H9 (cell line): Measurements from ENCODE around the gene PDF. TPM values are rescaled to one million over a fixed set of nuclear protein-coding genes. Genes with fewer than 3 reads are reported as not detected.

ENCODE experiments used
- DNase-seq: peaks from one replicate; pipeline ENCODE4 v3.0.0-alpha.2; 2017
- H2AFZ ChIP-seq: one replicate; pipeline ENCODE4 v1.6.1; 2013; ENCODE audit warnings: mild to moderate bottlenecking, low read length, control low read depth, moderate library complexity
- H2AK5ac ChIP-seq: 2 replicates; pipeline ENCODE4 v1.6.1; 2013; ENCODE audit warnings: low read length, control low read depth, mixed read lengths; ENCODE audit not compliant: insufficient read length
- H2BK120ac ChIP-seq: one replicate; pipeline ENCODE4 v1.6.1; 2013; ENCODE audit warnings: low read depth, mild to moderate bottlenecking, low read length, control low read depth, inconsistent platforms; ENCODE audit not compliant: poor library complexity, severe bottlenecking
- H2BK12ac ChIP-seq: 2 replicates; pipeline ENCODE4 v1.6.1; 2013; ENCODE audit warnings: low read length, control low read depth, mixed read lengths, low read depth; ENCODE audit not compliant: insufficient read length
- H2BK15ac ChIP-seq: 2 replicates; pipeline ENCODE4 v1.6.1; 2013; ENCODE audit warnings: low read depth, low read length, control low read depth
- H2BK20ac ChIP-seq: one replicate; pipeline ENCODE4 v1.6.1; 2013; ENCODE audit warnings: low read depth, mild to moderate bottlenecking, low read length, control low read depth, inconsistent platforms; ENCODE audit not compliant: poor library complexity, severe bottlenecking
- H2BK5ac ChIP-seq: 2 replicates; pipeline ENCODE4 v1.6.1; 2013; ENCODE audit warnings: low read length, control low read depth, mixed read lengths; ENCODE audit not compliant: insufficient read length
- H3K14ac ChIP-seq: 2 replicates; pipeline ENCODE4 v1.6.1; 2013; ENCODE audit warnings: low read length, control low read depth; ENCODE audit not compliant: insufficient read depth
- H3K18ac ChIP-seq: 2 replicates; pipeline ENCODE4 v1.6.1; 2013; ENCODE audit warnings: low read depth, mild to moderate bottlenecking, mixed read lengths, low read length, control low read depth; ENCODE audit not compliant: insufficient read length
- H3K23ac ChIP-seq: 2 replicates; pipeline ENCODE4 v1.6.1; 2013; ENCODE audit warnings: low read length, control low read depth, mixed read lengths, low read depth; ENCODE audit not compliant: insufficient read length
- H3K23me2 ChIP-seq: 2 replicates; pipeline ENCODE4 v1.6.1; 2013; ENCODE audit warnings: low read depth, mild to moderate bottlenecking, mixed read lengths, low read length, control low read depth; ENCODE audit not compliant: insufficient read length, poor library complexity, severe bottlenecking
- H3K27ac ChIP-seq: 2 replicates; pipeline ENCODE4 v1.5.1; 2013; ENCODE audit warnings: low read length, control low read depth, mixed read lengths, low read depth; ENCODE audit not compliant: insufficient read length
- H3K27me3 ChIP-seq: 2 replicates; pipeline ENCODE4 v1.6.1; 2013; ENCODE audit warnings: low read length, control low read depth, inconsistent platforms; ENCODE audit not compliant: insufficient read depth
- H3K4ac ChIP-seq: 2 replicates; pipeline ENCODE4 v1.6.1; 2013; ENCODE audit warnings: low read depth, mild to moderate bottlenecking, control low read depth, inconsistent platforms, low read length, moderate library complexity
- H3K4me1 ChIP-seq: 2 replicates; pipeline ENCODE4 v1.6.1; 2013; ENCODE audit warnings: low read length, control low read depth, inconsistent platforms; ENCODE audit not compliant: insufficient read depth
- H3K4me2 ChIP-seq: 2 replicates; pipeline ENCODE4 v1.6.1; 2013; ENCODE audit warnings: low read length, control low read depth, mixed read lengths; ENCODE audit not compliant: insufficient read length, insufficient read depth
- H3K56ac ChIP-seq: 2 replicates; pipeline ENCODE4 v1.6.1; 2013; ENCODE audit warnings: low read depth, mild to moderate bottlenecking, mixed read lengths, low read length, control low read depth; ENCODE audit not compliant: insufficient read length
- H3K79me1 ChIP-seq: 2 replicates; pipeline ENCODE4 v1.6.1; 2013; ENCODE audit warnings: low read depth, mild to moderate bottlenecking, moderate library complexity, low read length, control low read depth, inconsistent platforms; ENCODE audit not compliant: insufficient read depth, poor library complexity, severe bottlenecking
- H3K79me2 ChIP-seq: 2 replicates; pipeline ENCODE4 v1.6.1; 2013; ENCODE audit warnings: low read length, control low read depth, inconsistent platforms; ENCODE audit not compliant: insufficient read depth
- H3K9ac ChIP-seq: 2 replicates; pipeline ENCODE4 v1.6.1; 2013; ENCODE audit warnings: low read length, control low read depth, mixed read lengths; ENCODE audit not compliant: insufficient read length; ENCODE audit errors: extremely low read depth
- H3K9me3 ChIP-seq: one replicate; pipeline ENCODE4 v1.6.1; 2013; ENCODE audit warnings: low read depth, low read length, inconsistent platforms; ENCODE audit not compliant: control insufficient read depth
- H3T11ph ChIP-seq: one replicate; pipeline ENCODE4 v1.6.1; 2013; ENCODE audit warnings: mild to moderate bottlenecking, low read length, control low read depth, inconsistent platforms
- H4K20me1 ChIP-seq: one replicate; pipeline ENCODE4 v1.6.1; 2013; ENCODE audit not compliant: control insufficient read depth, insufficient read length, insufficient read depth
- H4K5ac ChIP-seq: 2 replicates; pipeline ENCODE4 v1.6.1; 2013; ENCODE audit warnings: low read depth, mild to moderate bottlenecking, mixed read lengths, low read length, control low read depth; ENCODE audit not compliant: insufficient read length
- H4K8ac ChIP-seq: replicated peaks from 2 replicates; pipeline ENCODE4 v1.6.1; 2013; ENCODE audit warnings: low read length, control low read depth, mixed read lengths, low read depth; ENCODE audit not compliant: insufficient read length
- H4K91ac ChIP-seq: 2 replicates; pipeline ENCODE4 v1.6.1; 2013; ENCODE audit warnings: low read depth, mild to moderate bottlenecking, moderate library complexity, mixed read lengths, low read length, control low read depth; ENCODE audit not compliant: insufficient read length
- H3K27ac Mint-ChIP-seq, 3 experiments: 2 replicates in 2 of 3; 3 replicates in 1 of 3; pipeline ENCODE4 v1.8.0; 2020 to 2021; ENCODE audit warnings: mixed read lengths in 3 of 3, mild to moderate bottlenecking in 1 of 3, moderate library complexity in 1 of 3
- H3K27me3 Mint-ChIP-seq: 2 replicates; pipeline ENCODE4 v1.8.0; 2021; ENCODE audit warnings: low read depth, mild to moderate bottlenecking, moderate library complexity, mixed read lengths
- H3K36me3 Mint-ChIP-seq, 3 experiments: 2 replicates in 2 of 3; 3 replicates in 1 of 3; pipeline ENCODE4 v1.8.0; 2020 to 2021; ENCODE audit warnings: low read depth in 3 of 3, mixed read lengths in 3 of 3; ENCODE audit not compliant: insufficient read depth in 1 of 3
- H3K4me1 Mint-ChIP-seq, 2 experiments: 2 replicates each; pipeline ENCODE4 v1.8.0; 2020; ENCODE audit warnings: mixed read lengths in 2 of 2
- H3K4me3 Mint-ChIP-seq, 2 experiments: 2 replicates in 1 of 2; 3 replicates in 1 of 2; pipeline ENCODE4 v1.8.0; 2020 to 2021; ENCODE audit warnings: mild to moderate bottlenecking in 2 of 2, mixed read lengths in 2 of 2, moderate library complexity in 1 of 2
- H3K9me3 Mint-ChIP-seq, 2 experiments: 2 replicates in 1 of 2; 3 replicates in 1 of 2; pipeline ENCODE4 v1.8.0; 2020; ENCODE audit warnings: mild to moderate bottlenecking in 2 of 2, mixed read lengths in 2 of 2, moderate library complexity in 1 of 2
- WGBS: extraction: QIAGEN DNeasy Blood & Tissue Kit; methylation state at CpG from one replicate; pipeline ENCODE4 v1.1.7; 2013; ENCODE audit warnings: missing lambda C conversion rate, low lambda C conversion rate, mixed read lengths; ENCODE audit not compliant: insufficient read length; ENCODE audit errors: extremely low coverage; 5-methylcytosine and 5-hydroxymethylcytosine counted together
- total RNA-seq: library from RNA; stranded (reverse); gene quantifications from 2 replicates; pipeline ENCODE4 v1.2.1, GENCODE V29; 2021
- TF ChIP-seq, protein P1 (sequence below): fragments of 200-600 bp; sonication (generic); conservative IDR thresholded peaks from 3 replicates; pipeline ENCODE4 v1.8.0; 2021; ENCODE audit warnings: antibody characterized with exemption, mild to moderate bottlenecking

PDF gene
- total RNA-seq, 1 experiment from 2014 or later = 36.4 TPM

DNA sequence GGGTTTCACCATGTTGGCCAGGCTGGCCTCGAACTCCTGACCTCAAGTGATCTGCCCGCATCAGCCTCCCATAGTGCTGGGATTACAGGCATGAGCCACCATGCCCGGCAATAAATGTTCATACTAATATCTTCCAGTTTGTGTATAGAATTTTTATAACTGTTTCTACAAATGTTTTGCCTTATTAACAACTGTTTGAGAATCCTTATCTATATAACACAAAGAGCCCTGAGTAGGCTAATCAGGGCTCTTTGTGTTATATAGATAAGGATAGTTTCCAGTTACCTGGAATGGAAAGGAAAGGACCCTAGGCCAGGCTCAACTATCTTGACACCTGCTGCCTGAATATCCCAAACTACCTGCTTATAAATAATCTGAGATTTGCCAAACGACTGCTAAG, 38.5 kb upstream of the PDF start:
- TF ChIP-seq, protein P1, sequence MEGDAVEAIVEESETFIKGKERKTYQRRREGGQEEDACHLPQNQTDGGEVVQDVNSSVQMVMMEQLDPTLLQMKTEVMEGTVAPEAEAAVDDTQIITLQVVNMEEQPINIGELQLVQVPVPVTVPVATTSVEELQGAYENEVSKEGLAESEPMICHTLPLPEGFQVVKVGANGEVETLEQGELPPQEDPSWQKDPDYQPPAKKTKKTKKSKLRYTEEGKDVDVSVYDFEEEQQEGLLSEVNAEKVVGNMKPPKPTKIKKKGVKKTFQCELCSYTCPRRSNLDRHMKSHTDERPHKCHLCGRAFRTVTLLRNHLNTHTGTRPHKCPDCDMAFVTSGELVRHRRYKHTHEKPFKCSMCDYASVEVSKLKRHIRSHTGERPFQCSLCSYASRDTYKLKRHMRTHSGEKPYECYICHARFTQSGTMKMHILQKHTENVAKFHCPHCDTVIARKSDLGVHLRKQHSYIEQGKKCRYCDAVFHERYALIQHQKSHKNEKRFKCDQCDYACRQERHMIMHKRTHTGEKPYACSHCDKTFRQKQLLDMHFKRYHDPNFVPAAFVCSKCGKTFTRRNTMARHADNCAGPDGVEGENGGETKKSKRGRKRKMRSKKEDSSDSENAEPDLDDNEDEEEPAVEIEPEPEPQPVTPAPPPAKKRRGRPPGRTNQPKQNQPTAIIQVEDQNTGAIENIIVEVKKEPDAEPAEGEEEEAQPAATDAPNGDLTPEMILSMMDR = no peak
- peaks cover 3% of the 10 kb centered on the region for H3K79me1 ChIP-seq
- no peak overlapping the region for H3K4ac ChIP-seq
- H3K18ac ChIP-seq = no peak overlapping the region
- H2BK120ac ChIP-seq = no peak overlapping the region
- no peaks in the 10 kb centered on the region for H4K20me1 ChIP-seq
- H2BK20ac ChIP-seq = no peak overlapping the region
- no peak overlapping the region for H3K9ac ChIP-seq
- no peaks in the 10 kb centered on the region for H3K9me3 ChIP-seq
- Mint-ChIP-seq H3K4me3 (no peak overlapping the region), H3K4me1 (no peaks in the 10 kb centered on the region), H3K27me3 (no peaks in the 10 kb centered on the region), H3K9me3 (no peaks in the 10 kb centered on the region), H3K27ac (no peak overlapping the region), H3K36me3 (peaks cover 32 to 80% (median 70%) of the 10 kb centered on the region in 3 experiments; a peak in 6 of 7 replicates)
- no peak overlapping the region for H4K91ac ChIP-seq
- H2BK5ac ChIP-seq = no peak overlapping the region
- no peak overlapping the region for H2BK15ac ChIP-seq
- H4K5ac ChIP-seq = no peak overlapping the region
- no peak overlapping the region for H2AFZ ChIP-seq
- no peak overlapping the region for H3K23ac ChIP-seq
- no peak overlapping the region for H3K14ac ChIP-seq
- DNase-seq = no peak
- H3K4me2 ChIP-seq = no peak overlapping the region
- H3K23me2 ChIP-seq = no peaks in the 10 kb centered on the region
- no peak overlapping the region for H3T11ph ChIP-seq
- WGBS = no CpG with 5 or more reads among the region's 4 CpGs
- H3K56ac ChIP-seq = no peak overlapping the region
- no peaks in the 10 kb centered on the region for H3K4me1 ChIP-seq
- H3K79me2 ChIP-seq = no peaks in the 10 kb centered on the region
- H4K8ac ChIP-seq = no peak overlapping the region
- no peak overlapping the region for H2AK5ac ChIP-seq
- no peak overlapping the region for H3K27ac ChIP-seq
- no peak overlapping the region for H2BK12ac ChIP-seq
- no peaks in the 10 kb centered on the region for H3K27me3 ChIP-seq
